ENCODE results near the gene LRFN2. TPM values are rescaled to one million over a fixed set of nuclear protein-coding genes. Genes with fewer than 3 reads are reported as not detected.

The LRFN2 gene
- total RNA-seq, 2 experiments from 2014 or later, result not detected

- no peak for TF ChIP-seq CTCF (IDR thresholded peaks at IDR 0.05)
- no peak overlapping the region for H3K4me3 Mint-ChIP-seq
- no peak for ATAC-seq (ENCODE audit: poor library complexity)
- H3K27ac Mint-ChIP-seq, result no peak overlapping the region
- Histone ChIP-seq H3K4me1 (ENCODE audit: insufficient read depth, low read length) (no peaks in the 10 kb centered on the region), H3K4me3 (ENCODE audit: low read length) (no peak overlapping the region), H3K27me3 (ENCODE audit: control insufficient read depth in 1 of 2, insufficient read depth in 2 of 2, low read length in 2 of 2) (no peaks in the 10 kb centered on the region), H3K27ac (ENCODE audit: low read depth in 1 of 2, low read length in 2 of 2) (no peak overlapping the region), H3K36me3 (ENCODE audit: insufficient read depth, low read length) (no peaks in the 10 kb centered on the region), H3K9me3 (ENCODE audit: control insufficient read depth in 1 of 2, insufficient read depth in 1 of 2, low read length in 2 of 2) (no peaks in the 10 kb centered on the region)
- H3K36me3 Mint-ChIP-seq (ENCODE audit: low read depth), result no peaks in the 10 kb centered on the region
- H3K27me3 Mint-ChIP-seq, result no peaks in the 10 kb centered on the region
- ChIA-PET POLR2A (no interaction called here), CTCF (no interaction called here)
- intact Hi-C loops (cut with DNase I, micrococcal nuclease), result no loop called here
- H3K4me1 Mint-ChIP-seq (ENCODE audit: low read depth), result no peaks in the 10 kb centered on the region
- no peaks in the 10 kb centered on the region for H3K9me3 Mint-ChIP-seq
- no peak for DNase-seq
Measured at GRCh38 chr6:40577672-40578071, 9.5 kb downstream of the LRFN2 start.

- intact Hi-C loops (cut with DNase I, micrococcal nuclease), result no loop called here
- Mint-ChIP-seq H3K4me3 (no peak overlapping the region), H3K4me1 (ENCODE audit: low read depth) (no peaks in the 10 kb centered on the region), H3K27ac (no peak overlapping the region), H3K9me3 (no peaks in the 10 kb centered on the region), H3K36me3 (ENCODE audit: low read depth) (no peaks in the 10 kb centered on the region), H3K27me3 (no peaks in the 10 kb centered on the region)
- no peak for TF ChIP-seq CTCF (IDR thresholded peaks at IDR 0.05)
- Histone ChIP-seq H3K9me3 (ENCODE audit: control insufficient read depth in 1 of 2, insufficient read depth in 1 of 2, low read length in 2 of 2) (no peaks in the 10 kb centered on the region), H3K4me1 (ENCODE audit: insufficient read depth, low read length) (no peaks in the 10 kb centered on the region), H3K36me3 (ENCODE audit: insufficient read depth, low read length) (no peaks in the 10 kb centered on the region), H3K27ac (ENCODE audit: low read depth in 1 of 2, low read length in 2 of 2) (no peak overlapping the region), H3K4me3 (ENCODE audit: low read length) (no peak overlapping the region), H3K27me3 (ENCODE audit: control insufficient read depth in 1 of 2, insufficient read depth in 2 of 2, low read length in 2 of 2) (no peaks in the 10 kb centered on the region)
- DNase-seq (no peak), ATAC-seq (ENCODE audit: poor library complexity) (no peak)
- CTCF ChIA-PET, result no interaction called here
- POLR2A ChIA-PET, result no interaction called here
Measured at GRCh38 chr6:40573221-40573620, 13.9 kb downstream of the LRFN2 start.

GRCh38 chr6:40569162-40569910 lies 17.8 kb downstream of the LRFN2 start:
- no peaks in the 10 kb centered on the region for H3K36me3 Mint-ChIP-seq (ENCODE audit: low read depth)
- no peaks in the 10 kb centered on the region for H3K9me3 Mint-ChIP-seq
- ChIA-PET CTCF (no interaction called here), POLR2A (no interaction called here)
- H3K27ac Mint-ChIP-seq, result no peak overlapping the region
- H3K27me3 Mint-ChIP-seq, result no peaks in the 10 kb centered on the region
- H3K4me1 Mint-ChIP-seq (ENCODE audit: low read depth), result no peaks in the 10 kb centered on the region
- DNase-seq (no peak), ATAC-seq (ENCODE audit: poor library complexity) (no peak)
- Histone ChIP-seq H3K4me3 (ENCODE audit: low read length) (no peak overlapping the region), H3K27me3 (ENCODE audit: control insufficient read depth in 1 of 2, insufficient read depth in 2 of 2, low read length in 2 of 2) (no peaks in the 10 kb centered on the region), H3K4me1 (ENCODE audit: insufficient read depth, low read length) (no peaks in the 10 kb centered on the region), H3K9me3 (ENCODE audit: control insufficient read depth in 1 of 2, insufficient read depth in 1 of 2, low read length in 2 of 2) (no peaks in the 10 kb centered on the region), H3K36me3 (ENCODE audit: insufficient read depth, low read length) (no peaks in the 10 kb centered on the region), H3K27ac (ENCODE audit: low read depth in 1 of 2, low read length in 2 of 2) (no peak overlapping the region)
- intact Hi-C loops (cut with DNase I, micrococcal nuclease), result no loop called here
- no peak for TF ChIP-seq CTCF (IDR thresholded peaks at IDR 0.05)
- H3K4me3 Mint-ChIP-seq, result no peak overlapping the region
